ENCODE results near the gene IQSEC1. TPM values are rescaled to one million over a fixed set of nuclear protein-coding genes. Genes with fewer than 3 reads are reported as not detected.
A peak's percentile ranks its signal among the peaks of the same experiment; 100 is the strongest.

Gene IQSEC1
- total RNA-seq, 1 experiment from 2014 or later: 13.3 TPM

- no peak overlapping the region for H3K27ac Mint-ChIP-seq (ENCODE audit: unreplicated experiment)
- intact Hi-C loops (cut with micrococcal nuclease; ENCODE audit: unreplicated experiment): no loop called here
- no peak for TF ChIP-seq CTCF (IDR thresholded peaks at IDR 0.05; ENCODE audit: unreplicated experiment)
- peaks cover 3% of the 10 kb centered on the region for H3K27me3 Mint-ChIP-seq (ENCODE audit: unreplicated experiment)
- peaks cover 45% of the 10 kb centered on the region for H3K4me1 Mint-ChIP-seq (ENCODE audit: low read depth, unreplicated experiment)
- no peaks in the 10 kb centered on the region for H3K36me3 Mint-ChIP-seq (ENCODE audit: insufficient read depth, unreplicated experiment)
- H3K9me3 Mint-ChIP-seq (ENCODE audit: low read depth, unreplicated experiment): no peaks in the 10 kb centered on the region
- no TSS peak for BruUV-seq (replicated peaks)
- DNase-seq: no peak
- CTCF ChIA-PET: interaction anchor here (0.7 kb wide), 1 partner anchor 19 kb away, joined by 3 read pairs; no protein-coding TSS in a partner anchor
- no peak overlapping the region for H3K4me3 Mint-ChIP-seq (ENCODE audit: low read depth, unreplicated experiment)
Observed at GRCh38 chr3:13108861-13109260, 35.6 kb upstream of the IQSEC1 start.

- BruUV-seq (replicated peaks): no TSS peak
- H3K4me1 Mint-ChIP-seq (ENCODE audit: low read depth, unreplicated experiment): peaks cover 43% of the 10 kb centered on the region
- intact Hi-C loops (cut with micrococcal nuclease; ENCODE audit: unreplicated experiment): no loop called here
- no peak overlapping the region for H3K27ac Mint-ChIP-seq (ENCODE audit: unreplicated experiment)
- H3K4me3 Mint-ChIP-seq (ENCODE audit: low read depth, unreplicated experiment): no peak overlapping the region
- H3K36me3 Mint-ChIP-seq (ENCODE audit: insufficient read depth, unreplicated experiment): no peaks in the 10 kb centered on the region
- DNase-seq: no peak
- H3K9me3 Mint-ChIP-seq (ENCODE audit: low read depth, unreplicated experiment): no peaks in the 10 kb centered on the region
- no peak for TF ChIP-seq CTCF (IDR thresholded peaks at IDR 0.05; ENCODE audit: unreplicated experiment)
- CTCF ChIA-PET: interaction anchor here (0.6 kb wide), 1 partner anchor 1773 kb away, joined by 3 read pairs; no protein-coding TSS in a partner anchor
- H3K27me3 Mint-ChIP-seq (ENCODE audit: unreplicated experiment): no peaks in the 10 kb centered on the region
Observed at GRCh38 chr3:13107661-13108060, 34.4 kb upstream of the IQSEC1 start.

GRCh38 chr3:13106308-13107001 is 33.2 kb upstream of the IQSEC1 start:
- no peak for TF ChIP-seq CTCF (IDR thresholded peaks at IDR 0.05; ENCODE audit: unreplicated experiment)
- no peak overlapping the region for H3K4me3 Mint-ChIP-seq (ENCODE audit: low read depth, unreplicated experiment)
- no peak overlapping the region for H3K27ac Mint-ChIP-seq (ENCODE audit: unreplicated experiment)
- peaks cover 31% of the 10 kb centered on the region for H3K4me1 Mint-ChIP-seq (ENCODE audit: low read depth, unreplicated experiment)
- no peaks in the 10 kb centered on the region for H3K27me3 Mint-ChIP-seq (ENCODE audit: unreplicated experiment)
- intact Hi-C loops (cut with micrococcal nuclease; ENCODE audit: unreplicated experiment): no loop called here
- CTCF ChIA-PET: interaction anchor here (1.0 to 1.3 kb wide), 2 partner anchors 13 to 14 kb away, joined by 4 to 6 read pairs; no protein-coding TSS in a partner anchor
- DNase-seq: peak; percentile 28
- BruUV-seq (replicated peaks): no TSS peak
- no peaks in the 10 kb centered on the region for H3K9me3 Mint-ChIP-seq (ENCODE audit: low read depth, unreplicated experiment)
- H3K36me3 Mint-ChIP-seq (ENCODE audit: insufficient read depth, unreplicated experiment): no peaks in the 10 kb centered on the region

GRCh38 chr3:13105896-13106250 is 32.6 kb upstream of the IQSEC1 start:
- CTCF ChIA-PET: interaction anchor here (1.0 to 1.3 kb wide), 2 partner anchors 14 kb away, joined by 4 to 6 read pairs; no protein-coding TSS in a partner anchor
- TF ChIP-seq CTCF (IDR thresholded peaks at IDR 0.05; ENCODE audit: unreplicated experiment): no peak
- Mint-ChIP-seq H3K4me3 (ENCODE audit: low read depth, unreplicated experiment) (no peak overlapping the region), H3K9me3 (ENCODE audit: low read depth, unreplicated experiment) (no peaks in the 10 kb centered on the region), H3K27ac (ENCODE audit: unreplicated experiment) (no peak overlapping the region), H3K27me3 (ENCODE audit: unreplicated experiment) (no peaks in the 10 kb centered on the region), H3K36me3 (ENCODE audit: insufficient read depth, unreplicated experiment) (no peaks in the 10 kb centered on the region), H3K4me1 (ENCODE audit: low read depth, unreplicated experiment) (peaks cover 25% of the 10 kb centered on the region)
- DNase-seq: peak; percentile 22
- no TSS peak for BruUV-seq (replicated peaks)
- intact Hi-C loops (cut with micrococcal nuclease; ENCODE audit: unreplicated experiment): no loop called here
